ENCODE measurements around the gene MCM3AP.
A peak's percentile ranks its signal among the peaks of the same experiment; 100 is the strongest.
"Not testable (repeated sequence)": the region's sequence is repeated elsewhere in the genome, so short reads cannot be mapped to it uniquely, and the experiment has no call there.

Gene MCM3AP

GRCh38 chr21:46268371-46268770 lies 17.0 kb downstream of the MCM3AP start:
- no peak for DNase-seq

GRCh38 chr21:46266946-46267345 lies 18.5 kb downstream of the MCM3AP start:
- no peak for DNase-seq

DNA sequence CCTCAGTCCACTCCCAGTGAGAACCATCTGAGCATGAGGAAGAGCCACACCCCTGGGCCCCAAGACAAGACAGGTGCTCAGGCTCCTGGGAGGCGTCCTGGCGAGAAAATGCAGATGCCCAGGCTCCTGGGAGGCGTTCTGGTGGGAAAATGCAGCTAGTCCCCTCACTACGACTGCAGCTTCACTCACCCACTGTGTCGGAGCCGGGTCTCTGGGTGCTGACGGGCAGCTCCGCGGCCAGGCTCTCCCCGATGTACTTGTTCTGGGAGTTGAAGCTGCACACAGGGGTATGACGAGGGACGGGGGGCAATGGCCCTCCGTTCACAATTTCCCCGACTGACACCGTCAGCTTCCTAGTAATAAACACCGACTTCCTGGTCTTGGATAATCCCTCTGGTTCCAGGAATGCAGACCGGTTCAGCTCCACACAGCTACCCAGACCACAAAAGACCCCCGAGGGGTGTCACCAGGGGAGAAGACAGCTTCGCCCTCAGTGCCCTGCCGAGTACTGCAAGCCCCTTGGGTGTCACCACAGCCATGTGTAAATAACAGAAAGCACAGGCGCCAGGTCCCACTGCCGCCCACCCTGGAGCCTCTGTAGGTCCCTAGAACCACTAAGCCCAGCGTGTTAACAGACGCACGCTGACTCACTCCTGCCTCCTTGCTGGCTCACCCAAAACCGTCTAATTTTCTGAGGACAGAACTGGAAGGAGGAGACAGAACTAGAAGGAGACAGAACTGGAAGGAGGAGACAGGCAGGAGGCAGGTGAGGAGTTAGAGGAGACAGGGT lies 19.5 kb downstream of the MCM3AP start:
- no peak for DNase-seq

GRCh38 chr21:46264690-46265144 lies 20.7 kb downstream of the MCM3AP start:
- DNase-seq, result no peak

DNA sequence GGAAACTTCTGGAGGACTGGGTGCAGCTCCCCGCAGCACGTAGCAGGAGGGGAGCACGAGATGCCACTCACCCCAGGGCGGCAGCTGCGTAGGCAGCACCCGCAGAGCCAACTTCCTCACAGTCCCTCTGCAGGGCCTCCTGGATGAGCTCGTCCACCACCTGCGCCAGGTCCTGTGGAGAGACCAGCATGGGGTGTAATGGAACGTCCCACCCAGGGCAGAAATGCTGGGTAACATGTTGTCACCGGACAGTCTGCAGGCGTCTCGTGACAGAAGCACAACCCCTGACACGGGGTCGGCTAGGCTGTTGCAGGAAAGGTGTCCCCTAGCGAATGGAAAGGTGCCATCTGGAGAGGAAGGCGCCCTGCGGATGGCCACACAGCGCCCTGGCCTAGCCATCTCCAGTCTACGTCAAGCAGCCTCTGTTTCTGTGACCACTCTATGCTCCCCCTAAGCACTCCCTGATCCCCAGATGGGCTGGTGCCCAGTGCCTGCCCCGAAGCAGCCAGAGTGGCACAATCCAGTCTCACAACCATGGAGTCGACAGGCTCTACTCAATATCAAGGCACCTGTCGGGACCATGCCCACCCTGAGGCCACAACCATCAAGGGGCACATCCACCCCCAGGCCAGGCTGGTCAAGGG lies 21.2 kb downstream of the MCM3AP start:
- no peak for DNase-seq

DNA sequence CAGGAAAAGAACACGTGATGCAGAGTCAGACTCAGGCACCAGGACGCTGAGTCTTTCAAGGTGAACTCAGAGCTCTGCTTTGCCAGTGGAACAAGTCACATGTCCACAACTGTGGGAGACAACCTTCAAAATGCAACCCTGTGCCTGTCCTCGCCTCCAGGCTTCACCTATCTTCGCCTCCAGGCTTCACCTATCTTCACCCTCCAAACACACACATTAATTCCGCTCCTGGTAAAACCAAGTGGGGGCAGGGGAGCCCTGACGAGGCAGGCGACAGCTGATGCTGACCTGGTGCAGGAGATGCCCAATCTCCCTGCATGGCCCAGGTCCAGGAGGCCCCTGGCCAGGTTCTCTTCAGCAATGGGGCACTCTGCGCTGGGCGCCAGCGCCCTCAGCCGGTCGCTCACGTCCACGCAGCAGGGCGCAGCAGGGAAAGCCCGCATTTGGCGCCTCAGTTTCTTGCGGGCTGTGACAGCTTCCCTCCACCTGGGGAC lies 28.9 kb downstream of the MCM3AP start:
- no peak for DNase-seq

- DNase-seq, result no peak
Measured at GRCh38 chr21:46255758-46256337, 29.6 kb downstream of the MCM3AP start.

- no peak for DNase-seq
Measured at GRCh38 chr21:46255166-46255565, 30.2 kb downstream of the MCM3AP start.

DNA sequence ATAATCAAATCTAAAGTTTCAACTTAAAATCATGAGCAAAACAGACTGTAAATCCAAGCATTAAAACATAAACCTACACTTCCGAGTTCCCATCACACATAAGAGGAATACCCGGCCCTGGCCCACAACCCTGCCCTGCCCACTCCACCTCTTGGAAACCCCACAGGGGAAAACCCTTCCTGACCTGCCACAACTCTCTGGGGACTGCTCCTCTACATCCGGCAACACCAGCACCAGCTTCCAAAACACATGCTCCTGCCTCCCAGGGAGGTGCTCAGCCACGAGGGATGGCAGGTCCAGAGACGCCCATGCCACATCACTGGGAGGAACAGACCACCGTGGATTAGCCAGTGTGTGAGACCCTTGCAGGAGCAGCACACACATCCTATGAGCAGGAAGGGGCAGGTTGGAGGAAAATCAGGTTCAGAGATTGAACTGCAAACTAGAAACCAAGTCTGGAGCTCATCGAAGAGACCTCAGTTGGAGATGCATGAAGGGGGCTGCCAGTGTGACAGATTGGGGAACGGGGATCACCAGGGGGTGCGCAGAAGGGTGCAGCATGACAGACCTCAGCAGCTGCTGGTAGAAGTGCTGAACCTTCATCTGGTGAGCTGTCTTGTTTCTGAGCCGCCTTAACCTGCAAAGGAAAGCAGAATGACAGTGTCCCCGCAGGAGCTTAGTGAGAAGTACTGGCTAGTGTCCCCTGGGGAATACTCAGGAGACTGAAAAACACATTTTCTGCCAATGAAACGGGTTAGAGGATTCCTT lies 31.0 kb downstream of the MCM3AP start:
- DNase-seq, result no peak

DNA sequence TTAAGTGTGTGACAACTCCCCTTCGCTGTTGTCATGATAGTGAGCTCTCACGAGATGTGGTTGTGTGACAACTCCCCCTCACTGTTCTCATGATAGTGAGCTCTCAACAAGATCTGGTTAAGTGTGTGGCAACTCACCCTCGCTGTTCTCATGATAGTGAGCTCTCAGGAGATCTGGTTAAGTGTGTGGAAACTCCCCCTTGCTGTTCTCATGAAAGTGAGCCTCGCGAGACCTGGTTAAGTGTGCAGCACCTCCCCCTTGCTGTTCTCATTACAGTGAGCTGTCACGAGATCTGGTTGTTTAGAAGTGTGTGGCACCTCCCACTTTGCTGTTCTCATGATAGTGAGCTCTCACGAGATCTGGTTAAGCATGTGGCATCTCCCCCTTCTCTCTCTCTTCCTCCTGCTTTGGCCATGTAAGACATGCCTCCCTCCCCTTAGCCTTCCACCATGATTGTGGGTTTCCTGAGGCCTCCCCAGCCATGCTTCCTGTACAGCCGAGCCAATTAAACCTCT lies 31.7 kb downstream of the MCM3AP start:
- peak; percentile 57 for DNase-seq

DNA sequence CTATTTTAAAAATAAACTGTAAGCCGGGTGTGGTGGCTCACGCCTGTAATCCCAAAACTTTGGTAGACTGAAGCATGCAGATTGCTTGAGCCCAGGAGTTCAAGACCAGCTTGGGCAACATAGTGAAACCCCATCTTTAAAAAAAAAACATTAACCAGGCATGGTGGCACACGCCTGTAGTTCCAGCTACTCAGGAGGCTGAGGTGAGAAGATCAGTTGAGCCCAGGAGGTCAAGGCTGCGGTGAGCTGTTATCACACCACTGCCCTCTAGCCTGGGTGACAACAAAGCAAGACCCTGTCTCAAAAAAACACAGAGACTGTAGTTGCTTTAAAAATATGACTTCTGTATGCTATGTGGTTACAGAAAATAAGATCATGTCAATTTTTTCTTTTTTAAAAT lies 32.6 kb downstream of the MCM3AP start:
- no peak for DNase-seq

DNA sequence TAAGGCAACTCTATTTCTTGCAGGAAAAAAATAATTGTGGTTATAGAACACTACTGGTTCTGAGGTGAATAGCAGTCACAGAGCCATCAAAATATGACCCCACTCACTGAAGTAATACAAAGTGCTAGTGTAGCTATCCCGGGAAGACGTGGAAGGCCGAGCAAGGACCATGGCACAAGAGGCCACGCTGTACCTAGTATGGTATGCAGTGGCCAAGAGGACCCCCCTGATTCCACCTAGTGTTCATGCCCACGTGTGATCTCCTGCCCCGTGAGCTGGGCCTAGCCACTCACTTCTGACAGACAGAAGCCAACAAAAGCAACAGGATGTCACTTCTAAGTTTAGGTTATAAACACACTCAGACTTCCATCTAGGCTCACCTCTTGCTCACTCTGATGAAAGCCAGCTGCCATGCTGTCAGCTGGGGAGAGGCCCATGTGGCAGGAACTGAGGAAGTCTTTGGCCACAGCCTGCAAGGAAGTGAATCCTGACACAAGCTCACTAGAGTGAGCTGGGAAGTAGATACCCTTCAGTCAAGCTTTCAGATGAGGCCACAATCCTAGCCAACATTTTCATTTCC lies 35.2 kb downstream of the MCM3AP start:
- DNase-seq, result no peak

DNA sequence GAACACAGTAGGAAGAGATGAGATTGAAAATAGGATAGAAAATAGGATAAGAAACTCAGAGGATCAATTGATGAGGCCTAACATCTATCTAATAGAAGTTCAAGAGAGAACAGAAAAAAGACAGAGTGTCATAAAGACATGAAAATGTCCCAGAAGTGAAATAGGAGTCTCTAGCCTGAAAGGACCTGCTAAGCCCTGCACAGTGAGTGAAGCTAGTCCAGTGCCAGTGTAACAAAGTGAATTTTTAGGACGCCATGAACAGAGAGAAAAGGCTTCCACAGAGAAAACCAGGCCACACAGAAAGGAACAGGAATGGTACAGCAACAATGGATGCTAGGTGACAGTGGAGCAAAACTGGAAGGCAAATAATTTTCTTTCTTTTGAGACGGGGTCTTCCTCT lies 36.6 kb downstream of the MCM3AP start:
- DNase-seq, result no peak

DNA sequence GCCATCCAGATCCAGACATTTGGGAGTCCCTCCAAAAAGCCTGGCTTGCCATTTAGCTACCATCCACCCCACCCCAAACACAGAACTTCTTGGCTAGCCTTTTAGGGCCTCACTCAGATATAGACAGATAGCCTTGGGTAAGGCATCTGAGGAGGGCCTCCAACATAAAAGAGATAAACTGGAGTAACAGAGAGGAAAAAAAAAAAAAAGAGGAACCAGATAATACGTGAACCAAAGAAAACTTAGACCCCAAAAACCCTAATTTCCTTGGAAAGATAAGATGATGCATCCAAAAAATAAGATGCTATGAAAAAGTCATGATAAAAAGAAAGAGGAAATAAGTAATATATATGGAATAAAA lies 37.0 kb downstream of the MCM3AP start:
- DNase-seq, result no peak

- DNase-seq, result no peak
Measured at GRCh38 chr21:46247699-46248421, 37.6 kb downstream of the MCM3AP start.

DNA sequence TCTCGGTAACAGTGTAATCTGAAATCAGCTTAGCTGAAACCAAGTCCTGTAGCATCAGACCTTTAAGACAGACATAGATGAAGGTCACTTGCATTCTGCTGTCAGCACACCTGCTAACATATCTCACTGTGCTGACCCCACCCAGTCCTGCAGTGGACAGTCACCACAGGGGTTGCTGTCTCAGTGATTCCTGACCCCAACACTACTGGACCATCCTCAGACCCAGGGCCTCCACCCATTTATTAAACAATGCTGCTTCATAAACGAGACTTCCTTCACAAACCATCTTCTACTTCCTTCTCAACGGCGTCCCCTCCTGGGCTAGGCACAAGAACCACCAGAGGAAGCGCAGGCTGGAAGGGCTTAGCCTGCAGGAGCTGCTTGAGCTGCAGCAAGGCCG lies 39.1 kb downstream of the MCM3AP start:
- DNase-seq, result no peak

DNA sequence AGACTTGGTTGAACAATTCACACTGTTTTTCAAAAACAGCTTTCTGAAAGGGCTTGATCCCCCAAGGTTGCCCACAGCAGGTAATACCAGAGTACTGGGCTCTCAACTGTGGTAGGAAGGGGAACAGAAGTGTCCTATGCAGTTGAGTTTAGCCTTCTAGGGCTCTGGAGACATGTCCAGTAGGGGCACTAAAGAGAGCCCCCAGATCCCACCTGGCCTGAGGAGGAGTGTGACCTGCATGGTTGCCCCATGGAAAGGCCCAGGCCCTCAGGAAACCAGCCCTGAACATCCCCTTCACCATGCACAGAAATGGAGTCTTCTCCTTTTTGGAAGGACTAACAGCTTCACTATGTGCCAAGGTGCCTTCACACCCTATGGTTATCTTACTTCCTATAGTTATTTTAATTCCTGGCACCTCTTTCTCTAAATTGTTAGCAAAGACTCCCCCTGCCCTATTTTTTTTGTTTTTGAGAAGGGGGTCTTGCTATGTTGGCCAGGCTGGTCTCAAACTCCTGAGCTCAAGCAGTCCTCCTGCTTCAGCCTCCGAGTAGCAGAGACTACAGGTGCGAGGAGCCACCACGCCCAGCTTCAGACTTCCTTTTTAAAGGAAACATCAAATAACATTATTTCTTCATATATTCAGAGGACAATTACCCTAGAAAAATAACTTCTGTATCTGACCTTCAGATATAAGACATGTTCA lies 40.0 kb downstream of the MCM3AP start:
- no peak for DNase-seq

DNA sequence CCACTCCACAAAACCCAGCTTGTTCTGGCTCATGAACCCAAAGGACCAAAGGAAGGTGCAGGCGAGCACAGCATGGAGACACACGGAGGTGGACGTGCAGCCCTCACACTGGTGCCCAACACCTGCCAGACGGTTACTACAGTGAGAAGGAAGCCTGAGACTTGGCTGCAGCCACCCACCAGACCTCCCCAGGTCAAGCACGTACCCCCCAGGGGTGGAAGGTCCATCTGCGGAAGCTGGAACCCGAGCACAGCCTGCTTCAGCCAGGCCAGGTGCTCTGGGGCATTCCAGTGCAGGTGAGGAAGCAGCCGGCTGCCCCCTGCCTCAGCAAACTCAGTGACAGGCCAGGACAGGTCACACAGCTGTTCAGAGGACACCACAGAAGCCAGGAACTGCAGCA lies 40.8 kb downstream of the MCM3AP start:
- no peak for DNase-seq

GRCh38 chr21:46243960-46244361 lies 41.5 kb downstream of the MCM3AP start:
- no peak for DNase-seq

DNA sequence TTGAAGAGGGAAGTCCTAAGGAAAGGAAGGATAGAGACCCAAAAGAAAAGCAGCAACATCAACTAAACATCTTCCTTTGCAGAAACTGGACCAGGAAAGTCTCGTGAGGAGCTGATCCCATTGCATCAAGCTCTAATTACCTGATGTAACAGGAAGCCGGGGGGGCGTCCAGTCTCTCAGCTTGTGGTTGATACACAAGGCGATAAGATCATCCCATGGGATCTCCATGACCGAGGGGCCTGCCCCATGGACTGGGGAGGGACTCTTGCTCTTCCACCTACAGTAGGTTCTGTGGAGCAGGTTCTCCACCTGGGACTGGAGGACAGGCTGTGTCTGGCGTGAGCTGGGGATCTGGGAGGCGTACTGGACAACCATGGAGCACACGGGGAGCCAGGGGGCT lies 42.1 kb downstream of the MCM3AP start:
- no peak for DNase-seq

GRCh38 chr21:46241577-46241976 lies 43.8 kb downstream of the MCM3AP start:
- not testable (repeated sequence) for DNase-seq
